Inflammatory macrophage treated with lipopolysaccharide for 4 hours (primary cell): ENCODE results near the gene BCL11A.

ENCODE experiments used
- DNase-seq: peaks from one replicate; pipeline ENCODE4 v3.0.0-alpha.2; 2020

Gene BCL11A

DNA sequence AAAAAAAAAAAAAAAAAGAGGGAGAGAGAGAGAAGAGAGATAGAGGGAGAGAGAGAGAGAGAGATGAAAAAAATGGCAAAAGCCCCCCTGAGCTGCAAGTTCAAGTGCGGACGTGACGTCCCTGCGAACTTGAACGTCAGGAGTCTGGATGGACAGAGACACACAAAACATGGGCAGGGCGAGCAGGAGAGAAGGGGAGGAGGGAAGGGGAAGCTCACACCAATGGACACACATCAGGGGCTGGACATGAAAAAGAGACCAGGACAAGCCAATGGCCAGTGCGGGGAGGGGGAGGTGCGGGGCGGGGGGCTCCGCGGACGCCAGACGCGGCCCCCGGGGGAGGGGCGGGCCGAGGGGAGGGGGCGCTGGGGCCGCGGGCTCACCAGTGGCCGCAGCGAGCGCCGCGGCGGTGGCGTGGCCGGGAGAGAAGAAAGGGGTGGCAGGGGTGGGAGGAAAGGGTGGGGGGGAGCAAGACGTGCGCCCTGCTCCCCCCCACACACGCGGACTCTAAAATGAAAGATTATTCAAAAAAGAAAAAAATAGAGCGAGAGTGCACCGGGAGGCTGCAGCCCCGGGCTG, at the start of gene BCL11A:
Gene BCL11A (minus strand): TSS at position 160 of the 579 bp plus-strand sequence. CDS start 384 bp downstream, outside the sequence.
- peak; percentile 82 for DNase-seq

DNA sequence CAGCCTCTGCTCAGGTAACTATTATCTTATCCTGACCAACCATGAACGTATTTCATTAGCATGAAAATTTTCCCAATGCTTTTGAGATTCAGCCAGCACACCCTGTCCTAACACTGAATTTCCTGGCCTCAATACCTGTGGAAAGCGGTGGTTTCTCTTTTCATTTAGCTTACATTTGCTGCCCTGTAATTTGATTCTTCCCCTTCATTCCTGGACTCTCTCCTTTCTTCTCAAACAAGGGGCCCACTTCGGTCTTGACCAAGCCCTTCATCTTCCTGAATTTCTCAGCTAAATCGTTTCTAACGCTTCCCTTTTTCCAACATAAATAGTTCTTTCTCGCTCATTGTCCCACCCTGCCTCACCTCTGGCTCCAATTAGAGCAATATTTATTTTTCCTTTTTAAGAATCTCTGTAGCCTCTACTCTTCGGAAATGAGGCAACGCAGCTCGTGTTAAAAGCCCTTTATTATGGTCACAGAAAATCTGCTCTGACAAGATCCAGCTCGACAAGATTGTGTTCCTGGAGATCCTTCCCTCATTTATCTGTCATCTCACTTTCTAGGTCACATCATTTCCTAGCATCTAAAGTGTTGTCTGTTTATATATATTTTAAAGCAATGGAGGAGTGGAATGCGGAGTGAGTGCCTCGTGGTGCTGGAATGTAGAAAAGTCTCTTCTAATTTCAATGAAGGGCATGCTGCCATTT, 49.5 kb upstream of the BCL11A start:
- no peak for DNase-seq

GRCh38 chr2:60602388-60602787, 48.9 kb upstream of the BCL11A start:
- DNase-seq, result no peak

GRCh38 chr2:60598271-60598670, 44.8 kb upstream of the BCL11A start:
- DNase-seq, result no peak

DNA sequence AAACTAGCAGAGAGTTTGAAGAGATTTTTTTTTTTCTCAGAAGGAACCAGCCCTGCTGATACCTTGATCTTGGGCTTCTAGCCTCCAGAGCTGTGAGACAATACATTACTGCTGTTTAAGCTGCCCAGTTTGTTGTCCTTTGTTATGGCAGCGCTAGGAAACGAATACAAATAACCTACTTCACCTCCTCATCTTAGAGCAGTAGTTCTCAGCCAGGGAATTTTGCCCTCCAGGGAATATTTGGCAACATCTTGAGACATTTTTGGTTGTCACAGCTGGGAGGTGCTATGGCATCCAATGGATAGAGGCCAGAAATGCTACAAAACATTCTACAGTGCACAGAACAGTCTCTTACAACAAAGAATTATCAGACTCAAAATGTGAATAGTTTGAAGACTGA, 43.9 kb upstream of the BCL11A start:
- no peak for DNase-seq

DNA sequence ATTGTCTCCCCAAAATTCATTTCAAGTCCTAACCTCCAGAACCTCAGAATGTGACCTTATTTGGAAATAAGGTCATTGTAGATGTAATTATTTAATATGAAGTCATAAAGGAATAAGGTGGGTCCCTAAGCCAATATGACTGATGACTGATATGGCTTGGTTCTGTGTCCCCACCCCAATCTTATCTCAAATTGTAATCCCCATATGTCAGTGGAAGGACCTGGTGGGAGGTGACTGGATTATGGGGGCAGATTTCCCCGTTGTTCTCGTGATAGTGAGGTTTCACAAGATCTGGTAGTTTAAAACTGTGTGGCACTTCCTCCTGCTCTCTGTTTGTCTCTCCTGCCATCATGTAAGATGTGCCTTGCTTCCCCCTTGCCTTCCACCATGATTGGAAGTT, 43.0 kb upstream of the BCL11A start:
- DNase-seq, result no peak

DNA sequence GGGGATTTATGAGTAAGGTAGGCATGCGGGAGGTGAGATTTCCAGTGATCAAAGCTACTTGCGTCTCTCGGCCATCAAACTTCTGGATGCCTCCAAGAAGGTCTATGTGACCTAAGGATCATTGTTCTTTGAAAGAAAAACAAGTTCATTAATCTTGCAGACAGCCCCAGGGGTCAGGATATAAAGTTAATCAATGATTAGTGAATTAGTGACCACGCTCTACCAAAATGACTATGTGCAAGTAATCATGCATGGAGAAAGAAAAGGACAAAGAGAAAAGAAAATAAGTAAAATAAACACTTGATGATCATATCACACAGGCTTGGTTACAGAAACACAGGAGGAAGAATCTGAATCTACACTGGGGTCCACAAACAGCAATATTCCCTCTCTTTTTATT, 42.5 kb upstream of the BCL11A start:
- no peak for DNase-seq

DNA sequence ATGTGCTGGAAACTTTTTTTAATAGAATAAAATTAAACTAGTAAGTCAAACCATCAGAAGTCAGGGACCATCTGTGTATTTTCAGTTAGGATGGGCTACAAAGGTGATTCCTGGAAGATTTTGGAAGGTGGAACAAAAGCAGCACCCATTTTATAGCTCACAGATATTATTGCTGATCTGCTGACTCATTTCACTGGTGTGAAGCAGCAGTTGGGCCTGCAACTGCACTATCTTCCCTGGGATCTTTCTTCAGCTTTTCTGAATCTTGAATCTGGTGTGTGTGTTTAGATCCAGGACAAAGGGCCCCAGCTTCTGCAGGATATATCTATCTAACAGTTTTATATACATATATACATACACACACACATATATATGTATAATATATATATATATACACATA, 35.6 kb upstream of the BCL11A start:
- no peak for DNase-seq

GRCh38 chr2:60586081-60586480, 32.6 kb upstream of the BCL11A start:
- no peak for DNase-seq

GRCh38 chr2:60585276-60585675, 31.8 kb upstream of the BCL11A start:
- DNase-seq, result no peak

DNA sequence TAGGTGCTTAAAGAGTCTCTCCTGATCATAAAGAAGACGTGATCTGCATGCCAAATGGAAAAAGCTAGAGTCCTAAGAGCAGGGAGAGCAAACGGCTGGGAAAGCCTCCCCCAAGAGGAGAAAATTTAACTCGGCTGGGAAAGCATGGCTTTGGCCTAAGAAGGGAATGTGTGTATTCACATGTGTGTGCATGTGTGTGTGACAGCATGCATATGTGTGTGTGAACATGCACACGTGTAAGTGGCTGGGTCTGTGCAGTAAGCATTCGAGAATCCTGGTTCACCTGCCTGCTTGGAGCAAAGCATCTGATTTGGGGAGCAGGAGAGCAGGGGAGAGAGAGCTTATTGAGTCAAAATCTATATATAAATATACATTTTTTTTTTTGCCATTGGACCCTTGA, 30.1 kb upstream of the BCL11A start:
- no peak for DNase-seq

DNA sequence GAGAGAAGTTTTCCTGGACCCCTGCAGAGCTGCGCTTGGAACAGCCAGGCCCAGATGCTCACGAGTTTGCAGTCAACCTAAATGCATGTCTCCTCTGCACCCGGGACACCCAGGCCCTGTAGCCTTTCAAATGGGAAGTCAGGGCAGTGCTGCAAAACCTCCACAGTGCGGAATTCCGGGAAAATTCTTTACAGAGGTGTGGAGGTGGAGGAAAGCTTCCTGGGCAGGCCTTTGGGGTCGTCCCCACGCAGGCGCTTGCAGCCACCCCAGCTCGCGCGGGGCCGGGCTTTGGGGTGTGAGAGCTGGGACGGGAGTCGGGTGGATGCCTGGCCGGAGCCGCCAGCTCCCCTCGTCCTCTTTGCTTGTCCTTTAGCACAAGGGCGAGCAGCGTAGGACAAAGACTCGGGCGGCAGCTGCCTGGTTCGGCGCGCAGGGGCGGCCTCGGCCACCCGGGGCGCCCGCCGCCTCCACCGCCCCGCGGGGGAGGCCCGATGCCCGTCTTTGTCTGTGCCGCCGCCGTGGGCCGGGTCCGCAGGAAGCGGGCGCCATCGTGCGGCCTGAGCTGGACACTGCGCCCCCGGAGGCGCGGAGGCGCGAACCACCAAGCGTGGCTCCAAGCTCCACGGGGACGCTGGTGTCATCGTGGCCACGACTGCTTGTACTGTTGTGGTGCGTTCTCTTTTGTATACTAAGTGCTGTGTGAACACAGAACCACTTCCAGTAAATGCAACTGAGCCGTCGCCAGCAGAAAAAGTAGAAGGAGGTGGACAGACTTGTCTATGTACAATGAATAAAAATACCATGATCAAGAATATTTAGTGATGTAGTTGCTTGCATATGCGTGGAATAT, 28.2 kb upstream of the BCL11A start:
- peak; percentile 68 for DNase-seq

DNA sequence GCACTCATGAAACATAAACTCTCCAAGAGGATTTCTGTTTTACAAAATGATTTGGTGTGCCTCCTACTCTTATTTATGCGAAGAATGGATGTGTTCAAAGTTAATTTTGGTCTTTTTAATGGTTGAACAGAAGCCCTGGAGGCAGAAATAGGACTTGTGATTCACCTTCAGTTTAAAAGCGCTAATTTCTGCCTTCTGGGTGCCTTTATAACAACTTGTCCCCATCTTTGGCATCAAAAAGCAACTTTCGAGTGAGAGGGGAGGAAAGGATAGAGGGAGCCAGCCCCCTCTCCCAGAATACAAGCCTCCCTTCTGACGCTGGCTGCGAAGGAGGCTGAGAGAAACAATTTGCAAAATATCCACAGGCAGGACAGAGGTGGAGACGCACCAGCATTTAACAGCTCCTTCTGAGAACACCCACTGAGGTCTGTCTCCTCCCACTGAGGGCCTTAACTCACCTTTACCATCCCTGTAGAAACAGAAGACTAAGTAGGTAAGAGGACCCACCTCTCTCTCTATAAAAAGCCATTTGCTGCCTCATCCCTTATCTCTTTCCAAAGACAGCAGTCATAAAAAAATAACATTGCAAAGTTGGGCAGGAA, 24.3 kb upstream of the BCL11A start:
- DNase-seq, result no peak

GRCh38 chr2:60573251-60573650, 19.8 kb upstream of the BCL11A start:
- no peak for DNase-seq

- peak; percentile 19 for DNase-seq
These were observed 16.8 kb upstream of the BCL11A start for GRCh38 chr2:60570251-60570650.

DNA sequence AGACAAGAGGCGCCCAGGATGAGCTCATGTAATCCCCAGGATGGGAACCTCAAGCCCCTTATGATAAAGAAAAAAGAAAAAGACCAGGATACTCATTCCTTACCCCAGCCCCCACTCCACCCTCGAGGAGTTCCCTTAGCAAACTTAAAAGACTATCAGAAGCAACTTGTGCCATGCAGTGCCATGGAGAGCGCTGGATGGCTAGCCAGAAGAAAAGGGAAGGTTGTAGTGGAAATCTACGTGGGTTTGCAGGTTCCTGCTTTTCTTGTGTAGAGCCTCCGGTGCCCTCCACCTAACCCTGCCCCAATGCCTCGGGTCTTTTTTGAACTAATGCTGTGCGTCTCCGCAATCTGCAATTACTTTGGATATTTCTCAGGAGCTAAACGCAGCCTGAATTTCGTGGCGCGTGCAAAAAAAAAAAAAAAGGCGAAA, 16.2 kb upstream of the BCL11A start:
- peak; percentile 29 for DNase-seq

DNA sequence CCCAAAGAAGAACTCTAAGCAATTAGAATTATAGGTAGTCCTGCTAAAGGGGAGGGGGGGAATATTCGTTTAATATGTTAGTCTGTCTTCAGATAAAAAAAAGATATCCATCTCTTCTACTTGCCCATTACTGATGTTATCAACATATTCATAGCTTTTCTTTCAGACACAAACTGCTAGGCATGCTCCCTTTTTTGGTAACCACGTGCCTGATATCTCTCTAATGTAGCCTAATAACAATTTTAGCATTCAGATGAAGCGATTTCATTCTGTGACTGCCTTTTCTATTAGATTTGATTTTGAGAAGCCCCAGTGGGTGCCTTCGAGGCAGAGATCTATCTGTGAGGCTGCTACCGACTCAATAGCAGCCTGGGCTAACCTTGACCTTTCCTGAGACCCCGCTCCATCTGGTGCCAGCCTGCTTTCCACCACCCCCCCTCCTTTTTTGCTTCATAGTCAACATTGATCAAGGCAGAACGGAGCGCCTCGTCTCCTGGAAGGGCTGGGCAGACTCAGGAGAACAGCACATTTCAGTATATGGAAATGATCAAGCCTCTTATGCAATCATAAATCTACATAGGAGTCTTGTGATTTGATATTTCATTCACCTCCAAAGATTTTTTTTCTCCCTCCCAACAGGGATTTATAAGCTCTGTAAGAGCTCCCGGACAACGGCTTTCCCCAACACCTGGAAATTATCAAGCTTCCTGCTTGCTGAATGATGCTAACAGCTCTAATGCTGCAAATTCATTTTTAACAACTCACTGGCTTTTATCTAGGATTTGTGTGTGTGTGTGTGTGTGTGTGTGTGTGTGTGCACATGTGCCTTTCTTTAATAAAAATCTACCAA, 14.7 kb upstream of the BCL11A start:
- no peak for DNase-seq

DNA sequence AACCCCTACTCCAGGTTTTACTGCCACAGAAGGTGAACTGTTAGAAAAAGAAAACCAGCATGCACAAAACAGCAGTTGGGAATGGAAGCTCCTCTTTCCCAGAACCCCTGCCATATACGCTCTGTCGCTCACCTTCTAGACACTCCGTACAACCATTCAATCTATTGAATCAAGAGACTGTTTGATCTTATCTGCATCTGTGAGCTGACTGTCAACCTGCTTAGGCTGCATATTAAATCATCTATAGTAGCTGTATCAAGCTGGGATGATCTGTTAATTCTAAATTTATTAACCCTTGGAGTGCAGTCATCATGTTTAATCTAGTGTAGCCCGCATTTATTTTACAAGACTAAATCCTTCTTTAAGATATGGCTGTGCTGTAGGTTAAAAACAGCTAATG, 13.6 kb upstream of the BCL11A start:
- no peak for DNase-seq

- peak; percentile 58 for DNase-seq
These were observed 12.0 kb upstream of the BCL11A start for GRCh38 chr2:60565472-60565871.

GRCh38 chr2:60560734-60561644, 7.5 kb upstream of the BCL11A start:
- peak; percentile 91 for DNase-seq

- DNase-seq, result no peak
These were observed 6.4 kb upstream of the BCL11A start for GRCh38 chr2:60559880-60560279.
